H1 (cell line): ENCODE measurements around the gene ELL.

ENCODE experiments used
- CTCF ChIP-seq, 3 experiments: IDR thresholded peaks; 1 replicate in 2 of 3; 2 replicates in 1 of 3; pipeline versions ENCODE4 v1.5.1 to v1.6.1; 2011; ENCODE audit warnings: low read length in 3 of 3, mild to moderate bottlenecking in 3 of 3, inconsistent platforms in 2 of 3, low read depth in 1 of 3, moderate library complexity in 1 of 3; ENCODE audit not compliant: insufficient read depth in 1 of 3; ENCODE audit errors: control extremely low read depth in 1 of 3
- EZH2 ChIP-seq: fragments of 200-600 bp; sonication (generic); IDR thresholded peaks from 2 replicates; pipeline ENCODE4 v1.7.1; 2012; ENCODE audit warnings: low read depth, mild to moderate bottlenecking, moderate library complexity, low read length, inconsistent platforms; ENCODE audit not compliant: severe bottlenecking
- GABPA ChIP-seq: IDR thresholded peaks from 2 replicates; pipeline ENCODE4 v1.6.1; 2011; ENCODE audit warnings: mild to moderate bottlenecking, low read length, moderate library complexity, borderline replicate concordance; ENCODE audit not compliant: insufficient read depth
- POLR2A ChIP-seq, 2 experiments: IDR thresholded peaks; 1 replicate in 1 of 2; 2 replicates in 1 of 2; pipeline ENCODE4 v1.6.1; 2011; ENCODE audit warnings: low read depth in 2 of 2, low read length in 2 of 2, mild to moderate bottlenecking in 2 of 2; ENCODE audit errors: control extremely low read depth in 1 of 2
- RAD21 ChIP-seq, 2 experiments: IDR thresholded peaks in 1 of 2; conservative IDR thresholded peaks in 1 of 2; 2 replicates each; pipeline ENCODE4 v1.6.1; 2011; ENCODE audit warnings: low read depth in 2 of 2, low read length in 2 of 2, improper control_type of control experiment in 1 of 2, inconsistent platforms in 1 of 2, mild to moderate bottlenecking in 1 of 2, moderate library complexity in 1 of 2

- TF ChIP-seq CTCF (IDR thresholded peaks at IDR 0.05; ENCODE audit: control extremely low read depth in 1 of 3, insufficient read depth in 1 of 3, low read depth in 1 of 3, low read length in 3 of 3) (no peak), GABPA (no peak), EZH2 (no peak), POLR2A (IDR thresholded peaks at IDR 0.05; ENCODE audit: control extremely low read depth in 1 of 2, low read depth in 2 of 2, low read length in 2 of 2) (no peak), RAD21 (IDR thresholded peaks at IDR 0.05 in 1 of 2, conservative IDR thresholded peaks at IDR 0.05 in 1 of 2; ENCODE audit: low read depth in 2 of 2, low read length in 2 of 2) (no peak)
Measured at GRCh38 chr19:18440936-18441803, 80.7 kb downstream of the ELL start.
